HCT116 (cell line): Measurements from ENCODE around the gene KLK15. TPM values are rescaled to one million over a fixed set of nuclear protein-coding genes. Genes with fewer than 3 reads are reported as not detected.

Source experiments
- ATAC-seq: fragments of 200-7000 bp; cut with Tn5 transposase; 2 replicates; pipeline ENCODE4 v1.9.1; 2020; ENCODE audit warnings: mild to moderate bottlenecking, moderate library complexity
- BruUV-seq: library from RNA; stranded (reverse); fragments of 400-500 nt; replicated peaks from 2 replicates; lab custom pipeline; 2021; lab: Mats Ljungman, UMichigan
- CTCF ChIA-PET: fragments of 300-600 bp; sonication (Branson Sonifier 250); formaldehyde crosslinking; loops from one replicate; lab custom pipeline; 2021; ENCODE audit warnings: antibody characterized with exemption; lab: Charles Lee
- POLR2A ChIA-PET: fragments of 300-600, 350-600 bp; sonication (Branson Sonifier 250); formaldehyde crosslinking; loops from one replicate; lab custom pipeline; 2021; ENCODE audit warnings: antibody characterized with exemption; lab: Charles Lee
- RAD21 ChIA-PET, 2 experiments: fragments of 300-600 bp; sonication (Branson Sonifier 250); formaldehyde crosslinking; loops; one replicate each; lab custom pipeline; 2023; ENCODE audit warnings: low total read pairs in 2 of 2; ENCODE audit not compliant: uncharacterized antibody in 2 of 2, unreplicated experiment in 2 of 2, low non-redundant PET in 1 of 2; lab: Charles Lee
- DNase-seq: peaks from one replicate; pipeline ENCODE4 v3.0.0-alpha.2; 2010; ENCODE audit warnings: low read depth, low spot score
- H2AFZ ChIP-seq: fragments of 200-600 bp; shearing (Covaris generic), sonication (generic); 2 replicates; pipeline ENCODE4 v1.6.1; 2017; ENCODE audit warnings: low read depth, mixed run types, mixed read lengths, antibody characterized with exemption, low read length; ENCODE audit not compliant: poor library complexity, severe bottlenecking
- H3K27ac ChIP-seq: 2 replicates; pipeline ENCODE4 v1.5.1; 2012; ENCODE audit warnings: low read depth, low read length
- H3K27me3 ChIP-seq: fragments of 200-600 bp; sonication (generic); 2 replicates; pipeline ENCODE4 v1.6.1; 2016; ENCODE audit warnings: mixed run types, low read length, mixed read lengths; ENCODE audit not compliant: insufficient read depth
- H3K36me3 ChIP-seq, 2 experiments: fragments of 200-500 bp in 1 of 2; fragments of 200-600 bp in 1 of 2; sonication (Bioruptor generic) in 1 of 2; sonication (generic) in 1 of 2; 2 replicates each; pipeline versions ENCODE4 v1.5.1 to v1.6.1; 2014 to 2016; ENCODE audit warnings: low read length in 2 of 2, inconsistent platforms in 1 of 2, mixed read lengths in 1 of 2, mixed run types in 1 of 2; ENCODE audit not compliant: insufficient read depth in 2 of 2, control insufficient read depth in 1 of 2
- H3K4me1 ChIP-seq, 2 experiments: fragments of 200-600 bp in 1 of 2; sonication (generic) in 1 of 2; 2 replicates each; pipeline versions ENCODE4 v1.5.1 to v1.6.1; 2012 to 2017; ENCODE audit warnings: low read length in 2 of 2, inconsistent platforms in 1 of 2, mild to moderate bottlenecking in 1 of 2, mixed read lengths in 1 of 2, mixed run types in 1 of 2, moderate library complexity in 1 of 2; ENCODE audit not compliant: insufficient read depth in 2 of 2, control insufficient read depth in 1 of 2
- H3K4me2 ChIP-seq: fragments of 200-600 bp; sonication (generic); 2 replicates; pipeline ENCODE4 v1.6.1; 2017; ENCODE audit warnings: mixed run types, low read length, mixed read lengths
- H3K4me3 ChIP-seq, 2 experiments: fragments of 200-600 bp in 1 of 2; sonication (generic) in 1 of 2; replicated peaks in 1 of 2; 2 replicates each; pipeline ENCODE4 v1.5.1; 2011 to 2016; ENCODE audit warnings: low read length in 2 of 2, control low read depth in 1 of 2, low read depth in 1 of 2, mild to moderate bottlenecking in 1 of 2, mixed read lengths in 1 of 2, mixed run types in 1 of 2
- H3K79me2 ChIP-seq: fragments of 200-600 bp; sonication (generic); 2 replicates; pipeline ENCODE4 v1.6.1; 2017; ENCODE audit warnings: mild to moderate bottlenecking, mixed run types, low read length, moderate library complexity, mixed read lengths; ENCODE audit not compliant: insufficient read depth
- H3K9ac ChIP-seq: fragments of 200-600 bp; sonication (generic); 2 replicates; pipeline ENCODE4 v1.6.1; 2016; ENCODE audit warnings: low read length, mixed read lengths
- H3K9me2 ChIP-seq: fragments of 200-600 bp; sonication (generic), shearing (Covaris generic); 2 replicates; pipeline ENCODE4 v1.6.1; 2017; ENCODE audit warnings: mixed run types, mild to moderate bottlenecking, moderate library complexity; ENCODE audit not compliant: insufficient read depth
- H3K9me3 ChIP-seq, 2 experiments: fragments of 200-500 bp in 1 of 2; fragments of 200-600 bp in 1 of 2; sonication (Bioruptor generic) in 1 of 2; sonication (generic) in 1 of 2; 2 replicates each; pipeline ENCODE4 v1.6.1; 2014 to 2017; ENCODE audit warnings: low read length in 2 of 2, mixed read lengths in 2 of 2, inconsistent platforms in 1 of 2, low read depth in 1 of 2, mild to moderate bottlenecking in 1 of 2, mixed run types in 1 of 2, moderate library complexity in 1 of 2; ENCODE audit not compliant: control insufficient read depth in 1 of 2, insufficient read depth in 1 of 2
- H4K20me1 ChIP-seq: fragments of 200-600 bp; sonication (generic), shearing (Covaris generic); 2 replicates; pipeline ENCODE4 v1.6.1; 2017; ENCODE audit warnings: mixed run types, mild to moderate bottlenecking, moderate library complexity; ENCODE audit not compliant: insufficient read depth
- CBX3 ChIP-seq: IDR thresholded peaks from 2 replicates; pipeline ENCODE4 v1.6.1; 2012; ENCODE audit warnings: low read depth
- CTCF ChIP-seq, 3 experiments: fragments of 200-600 bp in 1 of 3; sonication (generic) in 1 of 3; IDR thresholded peaks in 2 of 3; conservative IDR thresholded peaks in 1 of 3; 2 replicates each; pipeline ENCODE4 v1.5.1; 2012 to 2017; ENCODE audit warnings: low read depth in 2 of 3, low read length in 2 of 3, antibody characterized with exemption in 1 of 3, borderline replicate concordance in 1 of 3, control low read depth in 1 of 3, mild to moderate bottlenecking in 1 of 3, mixed read lengths in 1 of 3, mixed run types in 1 of 3, moderate library complexity in 1 of 3; ENCODE audit not compliant: insufficient read depth in 1 of 3
- EGR1 ChIP-seq: IDR thresholded peaks from 2 replicates; pipeline ENCODE4 v1.6.1; 2012; ENCODE audit warnings: low read depth
- ELF1 ChIP-seq: IDR thresholded peaks from 2 replicates; pipeline ENCODE4 v1.6.1; 2012; ENCODE audit warnings: low read depth, borderline replicate concordance
- EZH2 ChIP-seq: fragments of 200-600 bp; sonication (generic); IDR thresholded peaks from 2 replicates; pipeline ENCODE4 v1.6.1; 2017; ENCODE audit warnings: antibody characterized with exemption, mixed run types
- EZH2phosphoT487 ChIP-seq: fragments of 200-600 bp; IDR thresholded peaks from 2 replicates; pipeline ENCODE4 v1.6.1; 2018; ENCODE audit warnings: antibody characterized with exemption, borderline replicate concordance
- FOSL1 ChIP-seq: IDR thresholded peaks from 2 replicates; pipeline ENCODE4 v1.6.1; 2012; ENCODE audit warnings: low read depth
- MAX ChIP-seq: IDR thresholded peaks from 2 replicates; pipeline ENCODE4 v1.6.1; 2012
- POLR2A ChIP-seq: IDR thresholded peaks from 2 replicates; pipeline ENCODE4 v1.7.0; 2011; ENCODE audit warnings: borderline replicate concordance; ENCODE audit not compliant: insufficient read depth, insufficient read length; ENCODE audit errors: extremely low read depth
- POLR2AphosphoS5 ChIP-seq: IDR thresholded peaks from 2 replicates; pipeline ENCODE4 v1.6.1; 2011; ENCODE audit warnings: mild to moderate bottlenecking, low read depth, low read length, moderate library complexity
- SIN3A ChIP-seq: IDR thresholded peaks from 2 replicates; pipeline ENCODE4 v1.6.1; 2012; ENCODE audit warnings: low read depth
- SP1 ChIP-seq: IDR thresholded peaks from 2 replicates; pipeline ENCODE4 v1.6.1; 2012; ENCODE audit warnings: low read depth
- SRF ChIP-seq: IDR thresholded peaks from 2 replicates; pipeline ENCODE4 v1.6.1; 2012; ENCODE audit warnings: low read depth
- TCF7L2 ChIP-seq: IDR thresholded peaks from 2 replicates; pipeline ENCODE4 v1.7.0; 2011; ENCODE audit warnings: borderline replicate concordance, inconsistent platforms; ENCODE audit not compliant: insufficient read depth, insufficient read length; ENCODE audit errors: extremely low read depth
- YY1 ChIP-seq: IDR thresholded peaks from 2 replicates; pipeline ENCODE4 v1.6.1; 2011; ENCODE audit warnings: low read length, low read depth, moderate library complexity, mild to moderate bottlenecking; ENCODE audit not compliant: insufficient replicate concordance; ENCODE audit errors: extremely low read depth
- ZFX ChIP-seq: fragments of 450-650 bp; IDR thresholded peaks from 2 replicates; pipeline ENCODE4 v1.6.1; 2017
- intact Hi-C: fragments of 100-400 bp; cut with micrococcal nuclease; formaldehyde crosslinking; loops from 2 replicates; pipeline ENCODE4 v1.10.0; 2022
- total RNA-seq: library from RNA; stranded (reverse); gene quantifications from one replicate; pipeline ENCODE4 v1.2.1, GENCODE V29; 2021; ENCODE audit not compliant: unreplicated experiment
- TF ChIP-seq, protein P1 (sequence below): IDR thresholded peaks from 2 replicates; pipeline ENCODE4 v1.6.1; 2011; ENCODE audit warnings: mild to moderate bottlenecking, low read length, moderate library complexity; ENCODE audit not compliant: insufficient replicate concordance; ENCODE audit errors: extremely low read depth

Gene KLK15
- total RNA-seq, 1 experiment from 2014 or later, result not detected

GRCh38 chr19:50790396-50790795, 43.0 kb downstream of the KLK15 start, which contains the start of gene ACP4:
Gene ACP4 (plus strand): TSS chr19:50790415. CDS start chr19:50790415, 0 bp downstream.
- RAD21 ChIA-PET, result no interaction called here
- no peak for DNase-seq
- BruUV-seq, result no TSS peak
- Histone ChIP-seq H3K4me1 (peaks cover 11 to 17% of the 10 kb centered on the region in 2 experiments; a peak in 3 of 4 replicates), H2AFZ (no peak within 1 kb of the TSS), H3K79me2 (no peaks in the 10 kb centered on the region), H3K36me3 (no peaks in the 10 kb centered on the region), H3K27me3 (no peaks in the 10 kb centered on the region), H3K4me3 (no peak within 1 kb of the TSS), H3K4me2 (no peak within 1 kb of the TSS)
- CTCF ChIA-PET, result no interaction called here
- POLR2A ChIA-PET, result no interaction called here
- TF ChIP-seq ELF1 (no peak), FOSL1 (no peak), EGR1 (no peak), EZH2phosphoT487 (no peak), POLR2AphosphoS5 (no peak), EZH2 (no peak)
- TF ChIP-seq, all 23 proteins: peak for 0
- Histone ChIP-seq H4K20me1 (no peaks in the 10 kb centered on the region), H3K27ac (no peak within 1 kb of the TSS), H3K9ac (no peak within 1 kb of the TSS), H3K9me2 (no peaks in the 10 kb centered on the region), H3K9me3 (no peaks in the 10 kb centered on the region)
- intact Hi-C loops, result loop anchor here (5.0 kb wide), 1 partner anchor 302 kb away; no protein-coding TSS in a partner anchor
- ATAC-seq, result no peak

GRCh38 chr19:50785329-50785728, 48.0 kb downstream of the KLK15 start:
- Histone ChIP-seq H3K4me3 (no peak overlapping the region), H3K9ac (no peak overlapping the region), H3K79me2 (no peaks in the 10 kb centered on the region), H4K20me1 (no peaks in the 10 kb centered on the region), H3K27me3 (no peaks in the 10 kb centered on the region), H3K4me2 (no peak overlapping the region), H3K9me3 (no peaks in the 10 kb centered on the region), H3K4me1 (peaks cover 0 to 3% of the 10 kb centered on the region in 2 experiments; a peak in 1 of 4 replicates), H2AFZ (no peak overlapping the region), H3K9me2 (no peaks in the 10 kb centered on the region), H3K36me3 (no peaks in the 10 kb centered on the region), H3K27ac (no peak overlapping the region)
- POLR2A ChIA-PET, result interaction anchor here (0.6 kb wide), 1 partner anchor 60 kb away, joined by 3 read pairs; no protein-coding TSS in a partner anchor
- RAD21 ChIA-PET, result no interaction called here
- no TSS peak for BruUV-seq
- DNase-seq (no peak), ATAC-seq (no peak)
- CTCF ChIA-PET, result interaction anchor here (0.7 to 3.6 kb wide), 3 partner anchors 61 to 311 kb away, joined by 3 to 13 read pairs (median 3); no protein-coding TSS in a partner anchor
- intact Hi-C loops, result no loop called here
- TF ChIP-seq TCF7L2 (no peak), ELF1 (no peak), POLR2A (no peak), CBX3 (no peak), ZFX (no peak), POLR2AphosphoS5 (no peak), MAX (no peak), FOSL1 (no peak), SRF (no peak), EGR1 (no peak), CTCF (IDR thresholded peaks at IDR 0.05 in 2 of 3, conservative IDR thresholded peaks at IDR 0.05 in 1 of 3; ENCODE audit: borderline replicate concordance in 1 of 3, insufficient read depth in 1 of 3, low read depth in 2 of 3, low read length in 2 of 3) (no peak), YY1 (no peak), SIN3A (no peak), SP1 (no peak)
- TF ChIP-seq, protein P1, sequence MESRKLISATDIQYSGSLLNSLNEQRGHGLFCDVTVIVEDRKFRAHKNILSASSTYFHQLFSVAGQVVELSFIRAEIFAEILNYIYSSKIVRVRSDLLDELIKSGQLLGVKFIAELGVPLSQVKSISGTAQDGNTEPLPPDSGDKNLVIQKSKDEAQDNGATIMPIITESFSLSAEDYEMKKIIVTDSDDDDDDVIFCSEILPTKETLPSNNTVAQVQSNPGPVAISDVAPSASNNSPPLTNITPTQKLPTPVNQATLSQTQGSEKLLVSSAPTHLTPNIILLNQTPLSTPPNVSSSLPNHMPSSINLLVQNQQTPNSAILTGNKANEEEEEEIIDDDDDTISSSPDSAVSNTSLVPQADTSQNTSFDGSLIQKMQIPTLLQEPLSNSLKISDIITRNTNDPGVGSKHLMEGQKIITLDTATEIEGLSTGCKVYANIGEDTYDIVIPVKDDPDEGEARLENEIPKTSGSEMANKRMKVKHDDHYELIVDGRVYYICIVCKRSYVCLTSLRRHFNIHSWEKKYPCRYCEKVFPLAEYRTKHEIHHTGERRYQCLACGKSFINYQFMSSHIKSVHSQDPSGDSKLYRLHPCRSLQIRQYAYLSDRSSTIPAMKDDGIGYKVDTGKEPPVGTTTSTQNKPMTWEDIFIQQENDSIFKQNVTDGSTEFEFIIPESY, result no peak
